IPS-15b (cell line): ENCODE measurements around the gene HSD11B1L.

ENCODE experiments used
- H3K27me3 ChIP-seq: one replicate; pipeline ENCODE4 v1.6.1; 2013; ENCODE audit warnings: low read length; ENCODE audit not compliant: control insufficient read depth, insufficient read depth
- H3K36me3 ChIP-seq: one replicate; pipeline ENCODE4 v1.6.1; 2013; ENCODE audit warnings: low read length; ENCODE audit not compliant: control insufficient read depth, insufficient read depth
- H3K4me1 ChIP-seq: one replicate; pipeline ENCODE4 v1.6.1; 2013; ENCODE audit warnings: mild to moderate bottlenecking, low read length; ENCODE audit not compliant: control insufficient read depth, insufficient read depth
- H3K4me3 ChIP-seq: one replicate; pipeline ENCODE4 v1.5.1; 2013; ENCODE audit warnings: low read depth, low read length
- H3K9ac ChIP-seq: one replicate; pipeline ENCODE4 v1.6.1; 2013; ENCODE audit warnings: low read depth, mild to moderate bottlenecking, low read length
- H3K9me3 ChIP-seq: one replicate; pipeline ENCODE4 v1.6.1; 2013; ENCODE audit warnings: mild to moderate bottlenecking, low read length; ENCODE audit not compliant: control insufficient read depth, insufficient read depth

HSD11B1L gene

DNA sequence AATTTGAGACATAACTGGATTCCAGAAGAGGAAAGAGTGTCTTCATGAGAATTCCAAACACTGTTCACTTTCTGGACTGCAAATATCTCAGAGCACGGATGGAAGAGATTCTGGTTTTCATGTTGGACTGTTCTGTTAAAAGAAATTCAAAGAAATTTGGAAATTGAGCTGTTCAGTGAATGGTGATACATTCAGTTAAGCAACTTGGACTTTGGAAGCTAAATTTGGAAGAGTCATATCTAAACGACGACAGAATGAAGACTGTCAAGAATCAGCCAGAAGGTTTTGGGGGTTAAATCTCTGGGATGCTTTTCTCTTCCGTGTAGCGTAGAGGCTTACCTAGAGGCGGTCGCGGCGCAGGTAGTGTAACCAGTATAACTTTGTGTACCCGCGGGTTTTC lies 32.4 kb upstream of the HSD11B1L start:
- Histone ChIP-seq H3K9ac (no peak overlapping the region), H3K36me3 (peaks cover 48% of the 10 kb centered on the region), H3K27me3 (no peaks in the 10 kb centered on the region), H3K4me1 (no peaks in the 10 kb centered on the region), H3K9me3 (no peaks in the 10 kb centered on the region), H3K4me3 (no peak overlapping the region)

- Histone ChIP-seq H3K27me3 (no peaks in the 10 kb centered on the region), H3K36me3 (peaks cover 59% of the 10 kb centered on the region), H3K9ac (no peak overlapping the region)
Observed at GRCh38 chr19:5651361-5651760, 29.5 kb upstream of the HSD11B1L start.

DNA sequence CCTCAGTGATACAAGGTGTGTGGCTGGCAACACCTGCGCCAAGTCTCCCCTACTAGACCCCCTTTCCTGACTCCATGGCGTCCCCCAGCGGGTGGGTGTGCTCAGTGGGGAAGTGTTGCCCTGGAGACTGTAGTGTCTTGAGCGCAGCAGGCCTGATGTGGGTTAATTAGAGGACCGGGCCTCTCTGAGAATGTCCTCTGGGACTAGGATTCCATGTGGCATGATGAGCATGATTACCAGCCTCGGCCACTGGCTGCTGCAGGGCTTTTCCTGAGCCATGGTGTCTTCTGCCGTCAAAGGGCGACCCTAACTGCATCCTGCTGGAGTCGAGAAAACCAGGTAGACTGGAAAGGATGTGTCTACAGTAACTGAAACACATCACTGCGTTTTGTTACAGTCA lies 28.6 kb upstream of the HSD11B1L start:
- no peaks in the 10 kb centered on the region for H3K4me1 ChIP-seq
- no peaks in the 10 kb centered on the region for H3K27me3 ChIP-seq
- H3K9me3 ChIP-seq: no peaks in the 10 kb centered on the region
- H3K36me3 ChIP-seq: peaks cover 55% of the 10 kb centered on the region
- H3K4me3 ChIP-seq: no peak overlapping the region
- H3K9ac ChIP-seq: no peak overlapping the region

More at GRCh38 chr19:5651361-5651760, 29.5 kb upstream of the HSD11B1L start:
- Histone ChIP-seq H3K9me3 (no peaks in the 10 kb centered on the region), H3K4me1 (no peaks in the 10 kb centered on the region), H3K4me3 (no peak overlapping the region)

DNA sequence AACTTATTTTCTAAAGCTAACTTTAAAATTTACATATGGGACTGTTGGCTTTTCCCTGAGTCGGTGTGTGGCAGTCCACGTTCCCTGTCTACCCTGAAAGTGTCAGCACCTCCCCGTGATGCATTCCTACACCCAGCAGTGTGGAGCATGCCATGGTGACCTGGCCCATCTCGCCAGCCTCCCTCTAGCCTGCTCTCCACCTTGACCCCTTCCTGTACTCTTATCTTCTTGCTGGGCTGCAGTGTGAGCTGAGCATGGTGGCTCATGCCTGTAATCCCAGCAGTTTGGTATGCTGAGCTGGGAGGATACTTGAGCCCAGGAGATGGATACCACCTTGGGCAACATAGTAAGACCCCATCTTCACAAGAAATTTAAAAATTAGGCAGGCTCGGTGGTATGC lies 25.9 kb upstream of the HSD11B1L start:
- Histone ChIP-seq H3K4me3 (no peak overlapping the region), H3K4me1 (no peaks in the 10 kb centered on the region), H3K36me3 (peaks cover 66% of the 10 kb centered on the region), H3K9ac (no peak overlapping the region), H3K27me3 (no peaks in the 10 kb centered on the region), H3K9me3 (no peaks in the 10 kb centered on the region)

- H3K4me3 ChIP-seq: no peak overlapping the region
- no peaks in the 10 kb centered on the region for H3K27me3 ChIP-seq
- H3K4me1 ChIP-seq: no peaks in the 10 kb centered on the region
- H3K36me3 ChIP-seq: peaks cover 63% of the 10 kb centered on the region
- no peak overlapping the region for H3K9ac ChIP-seq
- H3K9me3 ChIP-seq: no peaks in the 10 kb centered on the region
Observed at GRCh38 chr19:5655412-5655811, 25.4 kb upstream of the HSD11B1L start.

DNA sequence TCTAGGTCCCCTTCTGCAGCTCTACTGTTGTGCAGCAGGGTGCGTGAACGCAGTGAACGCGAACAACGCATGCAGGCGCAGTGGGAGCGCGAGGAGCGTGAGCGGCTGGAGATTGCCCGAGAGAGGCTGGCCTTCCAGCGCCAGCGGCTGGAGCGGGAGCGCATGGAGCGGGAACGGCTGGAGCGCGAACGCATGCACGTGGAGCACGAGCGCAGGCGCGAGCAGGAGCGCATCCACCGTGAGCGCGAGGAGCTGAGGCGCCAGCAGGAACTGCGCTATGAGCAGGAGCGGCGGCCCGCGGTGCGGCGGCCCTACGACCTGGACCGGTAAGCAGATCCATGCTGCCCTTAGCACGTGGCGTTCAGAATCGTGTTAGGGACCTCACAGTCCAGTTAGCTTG lies 19.3 kb upstream of the HSD11B1L start:
- Histone ChIP-seq H3K36me3 (peaks cover 55% of the 10 kb centered on the region), H3K27me3 (no peaks in the 10 kb centered on the region), H3K4me3 (no peak overlapping the region), H3K9ac (no peak overlapping the region), H3K4me1 (no peaks in the 10 kb centered on the region), H3K9me3 (no peaks in the 10 kb centered on the region)

DNA sequence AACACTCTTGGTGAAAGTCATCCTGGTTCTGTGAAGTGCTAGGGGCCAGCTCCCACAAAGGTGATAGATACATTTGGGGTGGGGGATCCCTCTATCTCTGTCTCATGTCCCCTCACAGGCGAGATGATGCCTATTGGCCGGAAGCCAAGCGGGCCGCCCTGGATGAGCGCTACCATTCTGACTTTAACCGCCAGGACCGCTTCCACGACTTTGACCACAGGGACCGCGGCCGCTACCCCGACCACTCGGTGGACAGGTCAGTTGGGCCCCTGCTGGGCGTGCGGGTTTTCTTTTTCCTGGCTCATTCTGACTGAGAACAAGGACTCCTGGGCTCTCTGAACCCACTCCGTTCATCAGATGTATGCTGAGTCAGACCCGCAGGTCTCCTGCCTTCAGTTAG lies 16.9 kb upstream of the HSD11B1L start:
- Histone ChIP-seq H3K4me1 (peaks cover 4% of the 10 kb centered on the region), H3K4me3 (no peak overlapping the region), H3K9me3 (no peaks in the 10 kb centered on the region), H3K27me3 (no peaks in the 10 kb centered on the region), H3K9ac (no peak overlapping the region), H3K36me3 (peaks cover 56% of the 10 kb centered on the region)

DNA sequence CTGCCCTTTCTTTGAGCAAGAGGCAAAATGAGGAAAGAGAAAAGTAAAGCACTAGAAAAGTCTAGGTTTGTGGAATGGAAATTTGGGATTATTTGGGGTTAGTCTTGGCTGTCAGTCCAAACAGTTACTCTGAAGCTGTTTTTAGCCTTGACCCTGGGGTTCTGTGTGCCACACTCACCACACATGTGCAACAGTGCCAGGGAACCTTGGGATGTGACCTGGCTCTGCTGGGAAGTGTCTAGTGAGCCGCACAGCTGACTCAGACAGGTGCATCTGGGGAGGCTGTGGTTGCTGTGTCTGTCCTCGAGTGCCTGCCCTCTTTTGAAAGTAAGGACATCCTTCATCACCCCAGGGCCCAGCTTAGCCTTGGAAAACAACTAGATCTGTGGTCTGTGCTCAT lies 16.3 kb upstream of the HSD11B1L start:
- Histone ChIP-seq H3K36me3 (peaks cover 62% of the 10 kb centered on the region), H3K4me3 (no peak overlapping the region), H3K27me3 (no peaks in the 10 kb centered on the region), H3K9ac (no peak overlapping the region), H3K9me3 (no peaks in the 10 kb centered on the region), H3K4me1 (peaks cover 4% of the 10 kb centered on the region)

DNA sequence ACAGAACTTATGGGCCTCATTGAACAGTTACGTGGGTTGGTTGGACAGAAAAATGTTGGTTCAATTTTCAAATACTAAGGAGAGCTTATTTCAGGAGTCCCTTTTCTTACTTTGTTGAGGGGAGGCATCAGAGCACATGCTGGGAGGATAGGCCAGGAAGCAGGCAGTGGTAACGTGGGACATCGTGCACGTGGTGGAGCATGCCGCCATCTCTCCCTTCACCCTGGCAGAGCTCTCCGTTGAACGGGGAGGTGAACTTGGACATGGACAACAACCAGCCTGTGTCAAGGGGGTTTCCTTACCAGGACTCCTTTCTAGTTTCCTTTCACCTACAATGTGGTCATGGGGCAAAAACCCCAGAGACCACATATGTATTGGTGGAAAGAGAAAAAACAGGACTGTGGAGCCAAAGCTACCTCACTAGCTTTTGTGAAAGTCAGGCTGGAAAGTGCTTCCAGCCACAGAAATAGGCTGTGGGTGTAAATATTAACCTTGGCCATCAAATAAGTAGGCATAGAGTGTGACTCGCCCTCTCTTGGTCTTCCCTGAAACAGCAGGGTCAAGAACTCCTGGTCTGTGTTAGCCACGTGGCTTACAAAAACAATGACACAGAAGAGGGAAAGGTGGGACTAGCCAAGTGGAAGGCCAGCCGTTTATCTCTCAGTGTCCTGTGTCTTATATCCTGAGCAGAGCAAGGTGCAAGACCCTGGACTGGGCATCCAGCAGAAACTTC lies 14.9 kb upstream of the HSD11B1L start:
- Histone ChIP-seq H3K9ac (no peak overlapping the region), H3K4me1 (peaks cover 4% of the 10 kb centered on the region), H3K36me3 (peaks cover 60% of the 10 kb centered on the region), H3K9me3 (no peaks in the 10 kb centered on the region), H3K27me3 (no peaks in the 10 kb centered on the region), H3K4me3 (no peak overlapping the region)

- no peak overlapping the region for H3K9ac ChIP-seq
- H3K27me3 ChIP-seq: no peaks in the 10 kb centered on the region
- H3K4me1 ChIP-seq: peaks cover 4% of the 10 kb centered on the region
- H3K36me3 ChIP-seq: peaks cover 60% of the 10 kb centered on the region
- no peaks in the 10 kb centered on the region for H3K9me3 ChIP-seq
- H3K4me3 ChIP-seq: no peak overlapping the region
Observed at GRCh38 chr19:5666921-5667610, 13.8 kb upstream of the HSD11B1L start.

GRCh38 chr19:5667751-5668271 lies 13.0 kb upstream of the HSD11B1L start:
- Histone ChIP-seq H3K36me3 (peaks cover 60% of the 10 kb centered on the region), H3K9ac (no peak overlapping the region), H3K27me3 (no peaks in the 10 kb centered on the region), H3K4me3 (no peak overlapping the region), H3K9me3 (no peaks in the 10 kb centered on the region), H3K4me1 (peaks cover 4% of the 10 kb centered on the region)

GRCh38 chr19:5669212-5669611 lies 11.6 kb upstream of the HSD11B1L start:
- H3K9me3 ChIP-seq: no peaks in the 10 kb centered on the region
- H3K4me3 ChIP-seq: no peak overlapping the region
- H3K27me3 ChIP-seq: no peaks in the 10 kb centered on the region
- peaks cover 49% of the 10 kb centered on the region for H3K36me3 ChIP-seq
- peaks cover 4% of the 10 kb centered on the region for H3K4me1 ChIP-seq
- no peak overlapping the region for H3K9ac ChIP-seq
